Measurements from ENCODE around the gene FOXP1.

- TF ChIP-seq POLR2AphosphoS5 (IDR thresholded peaks at IDR 0.05) (no peak), CTCF (IDR thresholded peaks at IDR 0.05) (no peak), POLR2A (IDR thresholded peaks at IDR 0.05) (no peak), EP300 (IDR thresholded peaks at IDR 0.05) (no peak)
Observed at GRCh38 chr3:71421820-71422566, 161.5 kb downstream of the FOXP1 start.
